KOPT-K1 (cell line): Measurements from ENCODE around the gene LRRC59.

ENCODE experiments used
- H3K27ac ChIP-seq: fragments of 200-600 bp; sonication (generic); 2 replicates; pipeline ENCODE4 v1.5.1; 2016; ENCODE audit warnings: antibody characterized with exemption, mild to moderate bottlenecking, low read depth, low read length; ENCODE audit not compliant: poor library complexity, severe bottlenecking
- H3K36me3 ChIP-seq: fragments of 200-600 bp; sonication (generic); 2 replicates; pipeline ENCODE4 v1.5.1; 2017; ENCODE audit warnings: antibody characterized with exemption, mild to moderate bottlenecking, low read length, moderate library complexity; ENCODE audit not compliant: insufficient read depth
- H3K9me3 ChIP-seq: fragments of 200-600 bp; sonication (generic); 2 replicates; pipeline ENCODE4 v1.5.1; 2017; ENCODE audit warnings: antibody characterized with exemption, low read length, mild to moderate bottlenecking; ENCODE audit not compliant: insufficient read depth, poor library complexity, severe bottlenecking

Gene LRRC59

DNA sequence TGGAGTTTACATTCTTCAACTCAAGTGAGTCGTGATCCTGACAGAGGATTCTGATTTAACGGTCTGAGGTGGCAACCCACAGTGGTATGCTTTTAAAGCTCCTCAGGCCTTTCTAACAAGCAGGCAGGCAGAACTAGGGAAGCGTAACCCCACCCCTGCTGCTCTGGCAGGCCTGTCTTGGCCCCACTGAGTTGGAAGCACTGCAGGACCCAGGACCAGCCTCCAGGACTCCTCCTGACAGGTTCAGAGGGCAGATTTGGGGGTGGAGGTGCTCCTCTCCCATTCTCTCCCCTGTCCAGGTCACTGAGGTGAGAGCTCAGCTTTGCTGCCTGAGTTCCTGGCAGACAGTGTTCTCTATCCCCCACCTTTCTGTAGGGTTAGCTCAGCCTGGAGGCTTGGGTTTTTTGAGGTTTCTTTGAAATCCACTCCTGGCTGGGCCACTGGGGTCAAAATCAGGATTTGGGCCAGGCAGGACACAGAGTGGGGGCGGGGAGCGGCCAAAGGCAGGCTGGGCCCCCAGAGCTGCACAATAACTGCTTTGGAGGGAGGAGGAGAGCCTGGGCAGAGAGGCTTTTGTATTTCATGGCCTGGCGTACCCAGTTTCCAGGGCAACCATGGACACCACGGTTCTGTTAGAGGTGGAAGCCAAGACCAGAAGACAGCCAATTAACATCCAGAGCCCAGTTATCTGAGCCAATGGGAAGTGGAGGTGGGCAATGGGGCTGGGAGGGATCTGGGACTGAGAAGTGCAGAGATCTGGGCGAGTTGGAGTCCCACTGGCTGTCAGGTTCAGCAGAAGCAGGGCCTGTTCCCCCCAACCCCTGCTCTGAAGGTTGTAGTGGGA is 33.9 kb downstream of the LRRC59 start:
- peaks cover 71% of the 10 kb centered on the region for H3K36me3 ChIP-seq
- H3K9me3 ChIP-seq = no peaks in the 10 kb centered on the region
- H3K27ac ChIP-seq = no peak overlapping the region

DNA sequence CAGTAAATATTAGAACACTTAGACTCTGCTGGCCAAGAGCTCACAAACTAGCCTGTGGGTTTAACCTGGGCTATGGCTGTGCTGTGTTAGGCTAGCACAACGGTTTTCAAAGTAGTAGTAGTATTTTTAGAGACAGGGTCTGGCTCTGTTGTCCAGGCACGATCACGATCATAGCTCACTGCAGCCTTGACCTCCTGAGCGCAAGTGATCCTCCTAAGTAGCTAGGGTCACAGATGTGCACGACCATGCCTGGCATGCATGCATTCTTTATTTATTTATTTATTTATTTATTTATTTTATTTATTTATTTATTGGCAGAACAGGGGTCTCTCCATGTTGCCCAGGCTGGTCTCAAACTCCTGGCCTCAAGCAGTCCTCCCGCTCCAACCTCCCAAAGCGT is 34.7 kb downstream of the LRRC59 start:
- H3K9me3 ChIP-seq = no peaks in the 10 kb centered on the region
- H3K36me3 ChIP-seq = peaks cover 71% of the 10 kb centered on the region
- H3K27ac ChIP-seq = peak overlapping the region; percentile 84

DNA sequence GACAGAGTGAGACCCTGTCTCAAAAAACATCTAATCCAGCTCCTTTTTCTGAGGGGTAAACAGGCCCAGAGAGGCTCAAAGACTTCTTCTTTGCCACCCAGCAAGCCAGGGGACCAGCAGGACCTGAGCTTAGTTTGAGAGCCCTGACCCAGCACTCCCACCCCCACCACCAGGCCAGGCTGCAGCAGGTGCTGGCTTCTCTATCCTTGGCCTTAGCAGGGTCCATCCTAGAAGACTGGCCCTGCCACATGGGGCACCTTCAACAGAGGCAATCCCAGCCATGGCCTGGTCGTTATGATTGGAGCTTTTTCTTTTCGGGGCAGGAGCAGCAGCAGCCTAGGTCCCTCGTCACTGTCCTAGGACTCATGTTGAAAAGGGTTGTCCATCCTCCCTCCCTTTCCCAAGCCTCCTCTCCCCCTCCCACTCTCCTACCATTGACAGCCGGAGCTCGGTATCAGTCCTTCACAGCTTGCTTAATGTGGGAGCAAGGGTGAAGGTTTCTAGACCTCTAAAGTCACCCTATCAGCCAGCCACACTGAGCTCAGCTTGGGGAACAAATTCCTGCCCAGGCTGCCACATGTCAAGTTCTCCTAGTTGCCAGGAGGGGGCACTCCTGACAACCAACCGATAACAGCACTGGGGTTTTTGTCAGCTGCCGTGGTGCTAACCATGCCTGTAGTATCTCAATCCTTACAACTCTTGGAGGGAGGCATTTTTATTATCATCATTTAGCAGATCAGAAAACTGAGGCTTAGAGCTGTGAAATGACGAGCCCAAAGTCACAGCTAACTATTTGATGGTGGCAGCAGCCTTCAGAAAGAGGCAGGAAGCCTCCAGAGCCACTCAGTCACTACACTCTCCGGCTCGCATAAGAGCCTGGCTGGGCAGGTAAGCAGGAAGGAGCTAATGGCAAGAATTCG is 35.5 kb downstream of the LRRC59 start:
- H3K36me3 ChIP-seq = peaks cover 71% of the 10 kb centered on the region
- no peaks in the 10 kb centered on the region for H3K9me3 ChIP-seq
- peak overlapping the region; percentile 84 for H3K27ac ChIP-seq

DNA sequence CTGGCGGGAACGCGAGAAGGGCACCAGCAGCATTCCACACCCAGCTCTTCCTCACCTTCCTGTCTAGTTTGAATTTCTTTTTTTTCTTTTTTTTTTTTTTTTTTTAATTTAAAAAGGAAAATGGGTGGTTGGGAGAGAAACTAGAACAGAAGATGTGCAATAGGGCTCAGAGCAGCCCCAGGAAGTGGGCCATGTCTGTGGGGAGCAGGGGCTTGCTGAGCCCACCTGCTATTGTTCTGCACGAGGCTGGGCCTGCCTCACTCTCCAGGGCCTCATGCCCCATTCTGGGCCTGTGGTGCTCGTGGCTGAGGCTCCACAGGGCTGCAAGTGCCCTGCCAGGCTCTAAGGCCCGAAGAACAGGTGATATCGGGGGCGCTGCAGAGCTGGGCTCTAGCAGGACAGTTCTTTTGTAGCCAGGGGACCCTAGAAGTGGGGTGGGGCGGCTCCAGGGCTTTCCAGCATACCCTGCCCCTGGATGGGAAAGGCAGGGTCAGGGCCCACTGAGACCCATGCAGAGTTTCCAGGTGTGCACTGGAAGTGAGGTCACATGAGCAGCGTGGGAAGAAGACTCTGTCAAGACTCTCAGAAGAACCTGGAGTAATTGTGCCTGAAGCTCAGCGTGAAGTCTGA is 36.7 kb downstream of the LRRC59 start:
- Histone ChIP-seq H3K9me3 (no peaks in the 10 kb centered on the region), H3K36me3 (peaks cover 71% of the 10 kb centered on the region), H3K27ac (peak overlapping the region; percentile 84)

DNA sequence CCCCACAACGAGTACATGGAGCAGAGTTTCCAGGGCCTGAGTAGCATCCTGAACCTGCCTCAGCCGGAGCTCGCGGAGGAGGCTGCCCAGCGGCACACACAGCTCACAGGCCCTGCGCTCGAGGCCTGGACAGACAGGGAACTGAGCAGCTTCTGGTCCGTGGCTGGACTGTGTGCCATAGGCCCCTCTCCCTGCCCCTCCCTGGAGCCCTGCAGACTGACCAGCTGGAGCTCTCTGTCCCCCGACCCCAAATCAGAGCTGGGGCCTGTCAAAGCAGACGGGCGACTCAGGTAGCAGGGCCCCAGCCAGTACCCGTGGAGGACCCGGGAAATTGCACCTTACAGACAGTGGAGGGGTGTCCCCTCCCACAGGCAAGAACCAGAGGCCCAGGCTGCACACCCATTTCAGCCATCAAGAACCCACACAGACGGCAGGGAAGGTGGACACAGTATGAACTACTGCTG is 37.3 kb downstream of the LRRC59 start:
- Histone ChIP-seq H3K27ac (peak overlapping the region; percentile 84), H3K36me3 (peaks cover 71% of the 10 kb centered on the region), H3K9me3 (no peaks in the 10 kb centered on the region)

DNA sequence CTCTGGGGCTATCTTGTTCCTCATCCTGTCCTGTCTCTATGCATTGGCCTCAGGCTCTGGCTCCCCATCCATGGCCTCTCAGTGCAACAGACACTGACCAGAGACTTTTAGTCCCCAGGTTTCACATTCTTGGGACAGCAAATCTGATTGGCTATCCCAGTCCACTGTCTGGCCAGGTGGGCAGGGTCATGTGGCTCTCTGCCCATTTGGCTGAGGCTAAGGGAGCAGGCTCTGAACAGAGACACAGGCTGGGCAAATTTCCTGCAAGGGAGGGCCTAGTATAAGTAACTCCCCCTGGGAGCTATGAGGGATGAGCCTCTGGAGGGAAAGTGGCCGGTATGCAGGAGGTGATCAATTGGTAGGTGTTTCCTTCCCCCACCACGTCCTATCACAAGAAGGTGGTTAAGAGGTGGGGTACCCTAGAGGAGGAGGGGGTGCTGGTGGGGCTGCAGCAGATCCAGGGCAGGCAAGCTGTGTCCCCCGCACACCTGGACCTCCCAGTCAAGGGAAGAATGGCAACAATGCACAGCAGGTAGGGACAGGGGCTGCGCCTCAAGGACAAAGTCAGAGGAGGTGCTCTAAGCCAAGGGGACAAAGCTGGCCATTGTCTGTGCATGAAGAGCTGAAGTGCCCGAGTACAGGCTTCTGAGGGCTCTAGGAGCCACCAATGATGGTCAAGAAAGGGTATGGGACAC is 38.2 kb downstream of the LRRC59 start:
- H3K27ac ChIP-seq = peak overlapping the region; percentile 84
- peaks cover 71% of the 10 kb centered on the region for H3K36me3 ChIP-seq
- no peaks in the 10 kb centered on the region for H3K9me3 ChIP-seq

DNA sequence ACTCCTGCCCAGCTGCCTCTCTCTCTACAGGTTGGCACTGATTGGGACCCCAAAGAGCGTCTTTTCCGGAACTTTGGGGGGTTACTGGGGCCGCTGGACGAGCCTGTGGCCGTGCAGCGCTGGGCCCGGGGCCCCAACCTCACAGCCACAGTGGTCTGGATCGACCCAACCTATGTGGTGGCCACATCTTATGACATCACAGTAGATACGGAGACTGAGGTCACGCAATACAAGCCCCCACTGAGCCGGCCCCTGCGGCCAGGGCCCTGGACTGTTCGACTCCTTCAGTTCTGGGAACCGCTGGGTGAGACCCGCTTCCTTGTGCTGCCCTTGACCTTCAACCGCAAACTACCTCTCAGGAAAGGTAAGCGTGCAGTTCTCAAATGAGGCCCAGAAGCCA is 39.1 kb downstream of the LRRC59 start:
- peaks cover 80% of the 10 kb centered on the region for H3K36me3 ChIP-seq
- no peak overlapping the region for H3K27ac ChIP-seq
- H3K9me3 ChIP-seq = no peaks in the 10 kb centered on the region

DNA sequence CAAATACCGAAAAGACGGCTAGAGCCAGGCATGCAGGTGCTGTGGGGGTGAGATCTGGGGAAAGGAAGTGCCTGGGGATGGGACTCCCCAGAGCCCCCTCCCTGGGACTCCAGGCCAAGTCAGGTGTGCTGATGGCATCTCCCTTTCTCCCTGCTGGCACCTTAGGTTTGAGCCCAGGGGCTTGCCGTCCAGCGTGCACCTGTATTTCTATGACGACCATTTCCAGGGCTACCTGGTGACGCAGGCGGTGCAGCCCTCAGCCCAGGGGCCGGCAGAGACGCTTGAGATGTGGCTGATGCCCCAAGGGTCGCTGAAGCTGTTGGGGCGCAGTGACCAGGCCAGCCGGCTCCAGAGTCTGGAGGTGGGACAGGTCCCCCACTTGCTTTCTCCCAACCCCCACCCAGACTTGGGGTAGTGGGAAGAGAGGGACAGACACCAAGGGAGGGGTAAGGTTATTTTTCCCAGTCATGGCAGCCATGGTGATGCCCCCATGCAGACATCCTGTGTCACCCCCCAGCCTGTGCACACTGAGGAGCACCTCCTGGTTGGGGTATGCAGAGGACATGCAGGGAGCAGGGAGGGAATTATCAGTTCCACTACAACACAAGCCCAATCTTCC is 40.3 kb downstream of the LRRC59 start:
- Histone ChIP-seq H3K36me3 (peaks cover 90% of the 10 kb centered on the region), H3K27ac (no peak overlapping the region), H3K9me3 (no peaks in the 10 kb centered on the region)

DNA sequence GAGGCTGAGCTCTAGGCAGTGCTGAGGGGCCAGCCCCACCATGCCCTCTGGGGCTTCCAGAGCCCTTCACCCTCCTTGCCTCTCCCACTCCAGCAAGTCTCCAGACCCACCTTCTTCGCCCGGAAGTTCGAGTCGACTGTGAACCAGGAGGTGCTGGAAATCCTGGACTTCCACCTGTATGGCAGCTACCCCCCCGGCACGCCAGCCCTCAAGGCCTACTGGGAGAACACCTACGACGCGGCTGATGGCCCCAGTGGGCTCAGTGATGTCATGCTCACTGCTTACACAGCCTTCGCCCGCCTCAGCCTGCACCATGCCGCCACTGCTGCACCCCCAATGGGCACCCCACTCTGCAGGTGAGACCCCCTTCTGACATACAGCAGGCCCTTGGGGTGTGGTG is 40.9 kb downstream of the LRRC59 start:
- no peak overlapping the region for H3K27ac ChIP-seq
- H3K36me3 ChIP-seq = peaks cover 87% of the 10 kb centered on the region
- no peaks in the 10 kb centered on the region for H3K9me3 ChIP-seq

DNA sequence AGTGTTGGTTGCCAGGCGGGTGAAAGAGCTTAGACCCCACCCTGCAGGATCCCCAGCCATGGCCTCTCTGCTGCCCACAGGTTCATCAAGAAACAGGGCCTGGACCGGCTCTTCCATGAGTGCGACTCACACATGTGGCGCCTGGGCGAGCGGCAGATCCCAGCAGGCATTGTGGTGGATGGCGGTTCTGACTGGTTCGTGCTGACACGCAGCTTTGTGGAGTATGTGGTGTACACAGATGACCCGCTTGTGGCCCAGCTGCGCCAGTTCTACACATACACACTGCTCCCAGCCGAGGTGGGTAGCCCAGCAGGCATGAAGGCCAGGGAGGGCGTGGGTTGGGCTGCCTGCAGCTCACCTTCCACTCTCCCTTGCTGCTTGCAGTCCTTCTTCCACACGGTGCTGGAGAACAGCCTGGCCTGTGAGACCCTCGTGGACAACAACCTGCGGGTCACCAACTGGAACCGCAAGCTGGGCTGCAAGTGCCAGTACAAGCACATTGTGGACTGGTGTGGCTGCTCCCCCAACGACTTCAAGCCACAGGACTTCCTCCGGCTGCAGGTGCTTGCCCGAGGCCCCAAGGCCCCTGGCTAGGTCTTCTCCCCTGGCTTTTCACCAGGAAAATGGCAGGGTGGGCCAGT is 41.5 kb downstream of the LRRC59 start:
- Histone ChIP-seq H3K27ac (no peak overlapping the region), H3K9me3 (no peaks in the 10 kb centered on the region), H3K36me3 (peaks cover 82% of the 10 kb centered on the region)

DNA sequence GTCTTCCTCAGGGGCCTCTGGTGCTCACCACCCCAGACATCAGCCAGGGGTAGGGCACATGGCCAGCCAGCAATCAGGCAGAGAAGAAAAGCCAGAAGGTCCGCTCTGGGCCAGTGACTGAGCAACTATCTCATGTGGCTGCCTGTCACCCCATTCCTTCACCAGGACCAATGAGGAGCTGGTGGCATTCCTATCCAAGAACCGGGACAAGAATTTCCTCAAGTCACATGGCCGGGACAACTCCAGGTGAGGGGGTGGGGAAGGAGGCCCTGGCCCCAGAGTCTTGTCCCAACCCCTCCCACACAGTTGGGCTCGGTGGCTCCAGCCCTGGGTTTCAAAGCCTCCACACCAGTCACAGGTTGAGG is 42.0 kb downstream of the LRRC59 start:
- no peaks in the 10 kb centered on the region for H3K9me3 ChIP-seq
- peaks cover 82% of the 10 kb centered on the region for H3K36me3 ChIP-seq
- no peak overlapping the region for H3K27ac ChIP-seq

DNA sequence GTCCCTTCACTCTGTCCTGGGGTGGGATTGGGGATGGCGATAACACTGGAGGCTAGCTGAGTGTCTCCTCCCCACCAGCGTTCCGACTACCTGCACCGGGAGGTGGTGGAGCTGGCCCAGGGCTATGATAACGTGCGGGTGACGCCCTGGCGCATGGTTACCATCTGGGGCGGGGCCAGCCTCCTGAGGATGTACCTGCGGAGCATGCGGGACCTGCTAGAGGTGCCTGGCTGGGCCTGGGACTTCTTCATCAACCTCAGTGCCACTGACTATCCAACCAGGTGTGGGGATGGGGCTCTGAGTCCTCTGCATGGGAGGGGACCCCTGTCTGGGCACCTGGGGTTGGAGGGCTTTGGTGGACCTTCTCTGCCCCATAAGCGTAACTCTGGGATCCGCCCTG is 42.5 kb downstream of the LRRC59 start:
- peaks cover 76% of the 10 kb centered on the region for H3K36me3 ChIP-seq
- no peaks in the 10 kb centered on the region for H3K9me3 ChIP-seq
- H3K27ac ChIP-seq = no peak overlapping the region

DNA sequence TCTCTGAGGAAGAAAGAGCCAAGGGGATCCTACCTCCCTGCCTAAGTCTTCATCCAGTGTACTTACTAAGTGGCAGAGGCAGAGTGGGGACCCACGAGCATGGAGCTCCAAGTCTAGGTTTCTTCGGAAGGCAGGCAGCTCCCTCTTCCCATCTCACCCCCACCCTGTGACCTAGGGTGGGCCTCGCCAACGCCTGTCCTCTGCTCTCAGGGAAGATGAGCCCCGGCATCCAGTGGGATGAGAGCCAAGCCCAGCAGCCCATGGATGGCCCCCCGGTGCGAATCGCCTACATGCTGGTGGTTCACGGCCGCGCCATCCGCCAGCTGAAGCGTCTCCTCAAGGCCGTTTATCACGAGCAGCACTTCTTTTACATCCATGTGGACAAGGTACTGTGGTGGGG is 43.1 kb downstream of the LRRC59 start:
- Histone ChIP-seq H3K27ac (no peak overlapping the region), H3K36me3 (peaks cover 71% of the 10 kb centered on the region), H3K9me3 (no peaks in the 10 kb centered on the region)
